Fibroblast of pulmonary artery (primary cell): Measurements from ENCODE around the gene SMCHD1.

ENCODE experiments used
- DNase-seq: peaks from one replicate; pipeline ENCODE4 v3.0.0-alpha.2; 2010; ENCODE audit warnings: low read depth
- H3K4me3 ChIP-seq: replicated peaks from 2 replicates; pipeline ENCODE4 v1.5.1; 2011; ENCODE audit warnings: low read depth, mild to moderate bottlenecking, control low read depth, low read length, moderate library complexity
- CTCF ChIP-seq: IDR thresholded peaks from 2 replicates; pipeline ENCODE4 v1.5.1; 2011; ENCODE audit warnings: mild to moderate bottlenecking, control low read depth, low read length, inconsistent platforms; ENCODE audit errors: missing control alignments

Gene SMCHD1

GRCh38 chr18:2714140-2714539, 58.6 kb downstream of the SMCHD1 start:
- DNase-seq, result no peak
- no peak overlapping the region for H3K4me3 ChIP-seq
- TF ChIP-seq CTCF, result no peak

GRCh38 chr18:2715990-2716389, 60.5 kb downstream of the SMCHD1 start:
- no peak for TF ChIP-seq CTCF
- no peak for DNase-seq
- H3K4me3 ChIP-seq, result no peak overlapping the region

- no peak for DNase-seq
- no peak overlapping the region for H3K4me3 ChIP-seq
- TF ChIP-seq CTCF, result no peak
These were observed 61.1 kb downstream of the SMCHD1 start for GRCh38 chr18:2716394-2717326.

- TF ChIP-seq CTCF, result no peak
- DNase-seq, result no peak
- no peak overlapping the region for H3K4me3 ChIP-seq
These were observed 61.9 kb downstream of the SMCHD1 start for GRCh38 chr18:2717407-2717806.

- TF ChIP-seq CTCF, result no peak
These were observed 63.5 kb downstream of the SMCHD1 start for GRCh38 chr18:2719040-2719439.

GRCh38 chr18:2723207-2723606, 67.7 kb downstream of the SMCHD1 start:
- no peak overlapping the region for H3K4me3 ChIP-seq
- DNase-seq, result no peak
- no peak for TF ChIP-seq CTCF

More at GRCh38 chr18:2719040-2719439, 63.5 kb downstream of the SMCHD1 start:
- no peak for DNase-seq
- H3K4me3 ChIP-seq, result no peak overlapping the region

GRCh38 chr18:2729757-2730156, 74.2 kb downstream of the SMCHD1 start:
- H3K4me3 ChIP-seq, result no peak overlapping the region
- DNase-seq, result no peak
- no peak for TF ChIP-seq CTCF
